Right cardiac atrium (tissue), 5 donors: ENCODE data around the gene TAPT1. TPM values are rescaled to one million over a fixed set of nuclear protein-coding genes. Genes with fewer than 3 reads are reported as not detected.
"Not testable (repeated sequence)": the region's sequence is repeated elsewhere in the genome, so short reads cannot be mapped to it uniquely, and the experiment has no call there.

Experiments used
- ATAC-seq, 2 donors: fragments of 200-7000 bp; cut with Tn5 transposase; one replicate each; pipeline versions ENCODE4 v1.8.0 to v1.9.1; 2020; ENCODE audit warnings: moderate library complexity in 2 of 2, mild to moderate bottlenecking in 1 of 2
- DNase-seq, 3 donors: peaks; one replicate each; pipeline ENCODE4 v3.0.0-alpha.2; 2020
- H3K27ac ChIP-seq: one replicate; pipeline ENCODE4 v1.5.1; 2013; ENCODE audit warnings: mild to moderate bottlenecking, low read length, control low read depth, moderate library complexity
- H3K27me3 ChIP-seq: one replicate; pipeline ENCODE4 v1.6.1; 2013; ENCODE audit not compliant: control insufficient read depth, insufficient read depth
- H3K4me1 ChIP-seq: one replicate; pipeline ENCODE4 v1.6.1; 2013; ENCODE audit warnings: low read length; ENCODE audit not compliant: control insufficient read depth, insufficient read depth
- H3K4me3 ChIP-seq: one replicate; pipeline ENCODE4 v1.5.1; 2013; ENCODE audit warnings: low read length, control low read depth
- H3K9me3 ChIP-seq: one replicate; pipeline ENCODE4 v1.6.1; 2013; ENCODE audit warnings: low read length; ENCODE audit not compliant: control insufficient read depth
- WGBS: extraction: QIAGEN DNeasy Blood & Tissue Kit; methylation state at CpG from one replicate; pipeline ENCODE4 v1.1.7; 2013; 5-methylcytosine and 5-hydroxymethylcytosine counted together
- intact Hi-C, 4 donors: fragments of 100-400 bp; cut with DNase I; formaldehyde crosslinking; loops; one replicate each; pipeline versions ENCODE4 v1.11.0 to v1.14.0; 2022 to 2023
- polyA plus RNA-seq: library from polyadenylated mRNA; stranded (reverse); fragments of 200-250 nt; gene quantifications from one replicate; pipeline ENCODE4 v1.2.3, GENCODE V29; 2013
- total RNA-seq, 4 donors: library from RNA; stranded (reverse); fragmentation: NEBNext Ultra II Directional; extraction: Animal tissue kit (Norgen Biotek cat#: 25700); gene quantifications; one replicate each; pipeline ENCODE4 v1.2.1, GENCODE V29; 2021
- donor health status: healthy with polysubstance abuse.
- donor health status: DM: no; HTN: yes; CAD: no.
- donor health status: DM: no; HTN: no; CAD: no.
- donor health status: DM: no; HTN: yes; CAD: no; lungs with severe emphysema.
- donor health status: DM: yes; HTN: yes; CAD: no.

The TAPT1 gene
- total and polyA plus RNA-seq, 5 donors: 16.9 to 49.0 (median 39.1) TPM

- Histone ChIP-seq H3K27ac (no peak overlapping the region), H3K4me1 (peaks cover 6% of the 10 kb centered on the region), H3K9me3 (no peaks in the 10 kb centered on the region), H3K27me3 (no peaks in the 10 kb centered on the region), H3K4me3 (no peak overlapping the region)
- WGBS: 67% methylated on average over 14 of the region's 14 CpGs
- DNase-seq (peak in 1 of 3 donors; percentile 29), ATAC-seq (peak; percentile 48 to 64)
- intact Hi-C loops: no loop called here
Observed at GRCh38 chr4:16157609-16158503, 68.4 kb downstream of the TAPT1 start.

GRCh38 chr4:16155528-16156169, 70.6 kb downstream of the TAPT1 start:
- WGBS: 39% methylated on average over 9 of the region's 9 CpGs
- intact Hi-C loops: no loop called here
- Histone ChIP-seq H3K4me3 (no peak overlapping the region), H3K27me3 (no peaks in the 10 kb centered on the region), H3K4me1 (peaks cover 6% of the 10 kb centered on the region), H3K9me3 (no peaks in the 10 kb centered on the region), H3K27ac (no peak overlapping the region)
- peak in 1 of 3 donors; percentile 50 for DNase-seq
- no peak for ATAC-seq

GRCh38 chr4:16154451-16154850, 71.8 kb downstream of the TAPT1 start:
- Histone ChIP-seq H3K27me3 (no peaks in the 10 kb centered on the region), H3K27ac (no peak overlapping the region), H3K9me3 (no peaks in the 10 kb centered on the region), H3K4me3 (no peak overlapping the region), H3K4me1 (peaks cover 6% of the 10 kb centered on the region)
- intact Hi-C loops: no loop called here
- no peak for ATAC-seq
- DNase-seq: no peak
- 97% methylated on average over 3 of the region's 3 CpGs for WGBS

- Histone ChIP-seq H3K9me3 (no peaks in the 10 kb centered on the region), H3K4me3 (no peak overlapping the region), H3K4me1 (peaks cover under 1% of the 10 kb centered on the region), H3K27me3 (no peaks in the 10 kb centered on the region), H3K27ac (no peak overlapping the region)
- WGBS: 96% methylated on average over 2 of the region's 2 CpGs
- intact Hi-C loops: no loop called here
- ATAC-seq: no peak
- no peak for DNase-seq
Observed at GRCh38 chr4:16150716-16151115, 75.6 kb downstream of the TAPT1 start.

GRCh38 chr4:16144913-16145312, 81.4 kb downstream of the TAPT1 start:
- H3K4me3 ChIP-seq, DNase-seq, ATAC-seq, H3K9me3 ChIP-seq, H3K27ac ChIP-seq, H3K27me3 ChIP-seq, intact Hi-C loops, H3K4me1 ChIP-seq: not testable (repeated sequence)
- 81% methylated on average over 9 of the region's 9 CpGs for WGBS

- no peaks in the 10 kb centered on the region for H3K4me1 ChIP-seq
- ATAC-seq (no peak), DNase-seq (no peak)
- intact Hi-C loops: no loop called here
- no peaks in the 10 kb centered on the region for H3K27me3 ChIP-seq
- H3K27ac ChIP-seq: no peak overlapping the region
- H3K9me3 ChIP-seq: no peaks in the 10 kb centered on the region
- no peak overlapping the region for H3K4me3 ChIP-seq
- 82% methylated on average over 5 of the region's 5 CpGs for WGBS
Observed at GRCh38 chr4:16142598-16143310, 83.5 kb downstream of the TAPT1 start.

- DNase-seq (no peak), ATAC-seq (peak in 1 of 2 donors; percentile 47)
- no peaks in the 10 kb centered on the region for H3K27me3 ChIP-seq
- no peak overlapping the region for H3K4me3 ChIP-seq
- no peaks in the 10 kb centered on the region for H3K4me1 ChIP-seq
- H3K27ac ChIP-seq: no peak overlapping the region
- intact Hi-C loops: no loop called here
- H3K9me3 ChIP-seq: no peaks in the 10 kb centered on the region
Observed at GRCh38 chr4:16140879-16141249, 85.4 kb downstream of the TAPT1 start.

GRCh38 chr4:16140231-16140878, 85.9 kb downstream of the TAPT1 start:
- intact Hi-C loops: no loop called here
- DNase-seq: no peak

GRCh38 chr4:16139066-16139945, 87.0 kb downstream of the TAPT1 start:
- H3K4me1 ChIP-seq: no peaks in the 10 kb centered on the region
- no peaks in the 10 kb centered on the region for H3K9me3 ChIP-seq
- no peaks in the 10 kb centered on the region for H3K27me3 ChIP-seq
- H3K27ac ChIP-seq: no peak overlapping the region
- H3K4me3 ChIP-seq: no peak overlapping the region
- no peak for ATAC-seq
- peak in 1 of 3 donors; percentile 57 for DNase-seq
- WGBS: 94% methylated on average over 8 of the region's 8 CpGs
- intact Hi-C loops: no loop called here

More at GRCh38 chr4:16140231-16140878, 85.9 kb downstream of the TAPT1 start:
- H3K9me3 ChIP-seq: no peaks in the 10 kb centered on the region
- H3K27me3 ChIP-seq: no peaks in the 10 kb centered on the region
- ATAC-seq: no peak
- H3K27ac ChIP-seq: no peak overlapping the region
- 95% methylated on average over 4 of the region's 4 CpGs for WGBS
- H3K4me3 ChIP-seq: no peak overlapping the region
- H3K4me1 ChIP-seq: no peaks in the 10 kb centered on the region

GRCh38 chr4:16136827-16137226, 89.4 kb downstream of the TAPT1 start:
- no peaks in the 10 kb centered on the region for H3K4me1 ChIP-seq
- H3K27ac ChIP-seq: no peak overlapping the region
- H3K27me3 ChIP-seq: no peaks in the 10 kb centered on the region
- intact Hi-C loops: no loop called here
- no peak for DNase-seq
- H3K4me3 ChIP-seq: no peak overlapping the region
- no peak for ATAC-seq
- 94% methylated on average over 5 of the region's 5 CpGs for WGBS
- no peaks in the 10 kb centered on the region for H3K9me3 ChIP-seq
